IPS DF 6.9 (cell line): ENCODE measurements around the gene COL25A1.

ENCODE experiments used
- DNase-seq: peaks from one replicate; pipeline ENCODE4 v3.0.0-alpha.2; 2013; ENCODE audit warnings: low read depth, low spot score
- H3K27ac ChIP-seq: one replicate; pipeline ENCODE4 v1.5.1; 2013; ENCODE audit warnings: low read length, control low read depth
- H3K27me3 ChIP-seq: 2 replicates; pipeline ENCODE4 v1.6.1; 2013; ENCODE audit warnings: mild to moderate bottlenecking, low read length; ENCODE audit not compliant: control insufficient read depth, insufficient read depth
- H3K36me3 ChIP-seq: 2 replicates; pipeline ENCODE4 v1.6.1; 2013; ENCODE audit warnings: low read length; ENCODE audit not compliant: control insufficient read depth, insufficient read depth
- H3K4me1 ChIP-seq: 2 replicates; pipeline ENCODE4 v1.6.1; 2013; ENCODE audit warnings: low read length; ENCODE audit not compliant: control insufficient read depth, insufficient read depth
- H3K4me3 ChIP-seq: 2 replicates; pipeline ENCODE4 v1.5.1; 2013; ENCODE audit warnings: mild to moderate bottlenecking, low read length
- H3K9me3 ChIP-seq: 2 replicates; pipeline ENCODE4 v1.6.1; 2013; ENCODE audit warnings: low read length, inconsistent platforms; ENCODE audit not compliant: control insufficient read depth, insufficient read depth
- WGBS: extraction: QIAGEN DNeasy Blood & Tissue Kit; methylation state at CpG from one replicate; pipeline ENCODE4 v1.1.7; 2013; ENCODE audit warnings: mixed read lengths, missing lambda C conversion rate; ENCODE audit not compliant: insufficient read length, insufficient coverage; 5-methylcytosine and 5-hydroxymethylcytosine counted together

The COL25A1 gene

DNA sequence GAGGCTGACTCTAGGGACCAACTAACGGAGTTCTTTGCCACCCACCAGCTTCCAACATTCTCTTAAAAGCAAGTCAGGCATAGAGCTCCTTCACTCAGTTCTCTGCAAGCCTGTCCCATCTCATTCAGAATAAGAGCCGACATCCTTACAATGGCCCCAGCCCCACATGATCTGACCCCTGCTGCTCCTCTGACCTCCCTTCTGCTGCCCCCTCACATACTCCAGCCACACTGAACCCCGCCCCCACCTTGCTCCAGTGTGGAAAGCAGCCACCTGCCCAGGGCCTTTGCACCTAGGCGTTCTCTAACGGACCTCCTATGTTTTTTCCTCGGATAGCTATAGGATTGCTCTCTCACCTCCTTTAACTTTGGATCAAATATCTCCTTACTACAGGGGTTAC lies 396.5 kb downstream of the COL25A1 start:
- DNase-seq, result no peak
- H3K9me3 ChIP-seq, result no peaks in the 10 kb centered on the region
- no peak overlapping the region for H3K27ac ChIP-seq
- H3K4me1 ChIP-seq, result peaks cover 2% of the 10 kb centered on the region
- no CpG with 5 or more reads among the region's 6 CpGs for WGBS
- H3K36me3 ChIP-seq, result no peaks in the 10 kb centered on the region
- H3K27me3 ChIP-seq, result no peaks in the 10 kb centered on the region
- no peak overlapping the region for H3K4me3 ChIP-seq

DNA sequence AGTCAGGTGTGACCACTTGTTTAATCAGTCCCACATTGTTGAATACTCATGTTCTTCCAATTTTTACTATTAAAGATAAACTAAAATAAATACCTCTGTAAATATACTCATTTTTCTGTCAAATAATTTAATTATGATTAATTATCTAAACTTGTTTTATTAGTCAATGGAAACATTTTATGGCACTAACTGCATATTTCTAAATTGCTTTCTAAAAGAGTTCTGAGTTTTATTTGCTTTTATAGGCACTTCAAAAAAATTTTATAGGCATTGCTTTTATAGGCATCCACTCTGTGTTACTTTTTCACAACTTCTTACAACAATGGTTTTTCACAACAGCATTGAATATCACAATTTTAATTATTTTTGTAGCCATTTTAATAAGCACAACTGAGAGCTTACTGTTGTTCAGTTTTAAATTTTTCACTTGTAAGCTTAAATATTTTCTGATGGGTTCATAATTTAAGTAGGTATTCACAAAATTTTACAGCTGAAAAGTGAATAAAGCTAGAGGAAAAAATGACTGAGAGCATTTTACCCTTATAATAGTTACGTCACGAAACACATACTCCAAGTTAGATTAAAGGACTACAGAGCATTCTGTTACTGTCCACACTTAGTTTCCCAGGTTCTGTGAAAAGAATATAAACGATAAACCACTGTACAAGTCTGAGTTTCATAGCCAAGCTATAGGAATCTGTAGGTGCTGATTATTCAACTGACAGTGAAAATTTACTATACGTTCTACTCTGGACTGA lies 398.8 kb downstream of the COL25A1 start:
- DNase-seq, result no peak
- Histone ChIP-seq H3K4me3 (no peak overlapping the region), H3K27me3 (no peaks in the 10 kb centered on the region), H3K27ac (no peak overlapping the region), H3K36me3 (no peaks in the 10 kb centered on the region), H3K4me1 (peaks cover 4% of the 10 kb centered on the region), H3K9me3 (no peaks in the 10 kb centered on the region)
- whole genome bisulfite sequencing, result no CpG with 5 or more reads among the region's 4 CpGs

DNA sequence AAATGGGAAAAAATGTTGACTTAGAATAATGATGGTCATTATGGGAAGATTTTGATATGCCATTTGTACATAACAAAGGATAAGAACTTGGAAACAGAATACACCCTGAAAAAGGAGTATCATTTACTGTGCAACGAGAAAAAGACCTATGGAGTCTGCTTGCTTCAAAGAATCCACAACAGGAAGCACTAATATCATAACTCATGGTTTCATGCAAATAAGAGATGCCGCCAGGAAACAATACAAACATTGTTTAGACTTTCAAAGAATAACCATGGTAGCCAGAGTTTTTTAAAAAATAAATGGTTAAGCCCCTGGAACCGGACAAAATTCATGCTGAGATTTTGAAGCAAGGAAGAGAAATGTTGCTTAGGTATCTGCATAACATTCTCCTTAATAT lies 399.7 kb downstream of the COL25A1 start:
- Histone ChIP-seq H3K27me3 (no peaks in the 10 kb centered on the region), H3K9me3 (no peaks in the 10 kb centered on the region), H3K4me1 (peaks cover 4% of the 10 kb centered on the region), H3K4me3 (no peak overlapping the region), H3K36me3 (no peaks in the 10 kb centered on the region), H3K27ac (no peak overlapping the region)
- WGBS, result no CpG with 5 or more reads among the region's 3 CpGs
- no peak for DNase-seq

DNA sequence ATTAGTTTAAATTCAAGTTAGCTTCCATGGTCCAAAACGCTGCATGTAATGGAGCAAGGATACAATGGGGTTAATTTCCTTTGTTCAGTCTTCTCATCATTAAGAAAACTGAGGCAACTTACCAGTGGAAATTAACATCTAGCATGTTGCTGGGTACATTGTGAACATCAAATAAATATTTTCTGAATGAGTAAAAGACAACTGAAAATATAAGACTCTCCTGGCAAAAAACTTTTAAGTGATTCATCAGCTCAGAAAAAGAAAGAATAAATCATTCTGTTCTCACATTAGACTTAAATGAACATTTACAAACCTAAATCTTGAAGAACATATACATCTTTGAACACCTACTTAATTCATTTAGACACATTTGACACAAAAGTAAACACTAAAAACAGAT lies 401.2 kb downstream of the COL25A1 start:
- WGBS, result no CpG with 5 or more reads among the region's 1 CpG
- Histone ChIP-seq H3K4me1 (peaks cover 4% of the 10 kb centered on the region), H3K4me3 (no peak overlapping the region), H3K36me3 (no peaks in the 10 kb centered on the region), H3K9me3 (no peaks in the 10 kb centered on the region), H3K27ac (no peak overlapping the region), H3K27me3 (no peaks in the 10 kb centered on the region)
- DNase-seq, result no peak

- peaks cover 2% of the 10 kb centered on the region for H3K4me1 ChIP-seq
- H3K4me3 ChIP-seq, result no peak overlapping the region
- H3K9me3 ChIP-seq, result no peaks in the 10 kb centered on the region
- no peaks in the 10 kb centered on the region for H3K27me3 ChIP-seq
- DNase-seq, result no peak
- H3K36me3 ChIP-seq, result no peaks in the 10 kb centered on the region
- H3K27ac ChIP-seq, result no peak overlapping the region
- WGBS, result no CpG with 5 or more reads among the region's 3 CpGs
These were observed 402.4 kb downstream of the COL25A1 start for GRCh38 chr4:108900018-108900580.

- no CpG with 5 or more reads among the region's 3 CpGs for WGBS
- Histone ChIP-seq H3K27me3 (no peaks in the 10 kb centered on the region), H3K27ac (no peak overlapping the region), H3K9me3 (no peaks in the 10 kb centered on the region), H3K4me3 (no peak overlapping the region), H3K4me1 (peaks cover 2% of the 10 kb centered on the region; the same call in 1 of the 2 replicates), H3K36me3 (no peaks in the 10 kb centered on the region)
- DNase-seq, result no peak
These were observed 409.0 kb downstream of the COL25A1 start for GRCh38 chr4:108893468-108893867.

DNA sequence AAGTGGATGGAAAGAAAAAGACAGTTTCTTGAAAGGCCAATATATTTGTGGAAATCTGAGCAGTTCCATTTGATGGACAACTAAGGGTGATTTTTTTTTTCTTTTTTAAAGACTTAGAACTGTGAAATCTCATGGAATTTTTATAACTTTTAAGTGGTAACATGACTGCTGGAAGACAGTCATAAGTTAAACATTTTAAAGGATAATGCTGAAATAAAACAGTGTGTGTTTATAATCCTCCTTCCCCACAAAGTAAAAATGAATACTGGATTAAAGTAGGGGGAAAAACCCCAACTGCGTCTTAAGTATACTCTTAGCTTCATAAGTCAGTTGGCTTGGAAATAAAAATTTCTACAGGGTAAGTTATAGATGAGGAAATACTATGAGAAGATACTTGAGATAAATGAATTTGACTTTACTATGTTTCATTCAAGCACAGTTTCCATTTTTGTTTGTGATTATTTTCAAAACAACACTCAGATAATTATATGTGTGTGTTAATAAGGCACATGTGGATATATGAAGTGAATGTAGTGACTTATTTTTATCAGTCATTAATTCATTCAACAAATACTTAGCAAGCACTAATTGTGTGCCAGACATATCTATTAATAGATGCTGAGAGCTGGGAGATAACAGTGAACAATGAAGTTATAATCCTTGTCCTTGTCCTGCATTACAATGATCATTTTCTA lies 410.4 kb downstream of the COL25A1 start:
- peaks cover 2% of the 10 kb centered on the region; the same call in 1 of the 2 replicates for H3K4me1 ChIP-seq
- DNase-seq, result no peak
- no peaks in the 10 kb centered on the region for H3K36me3 ChIP-seq
- H3K4me3 ChIP-seq, result no peak overlapping the region
- H3K27ac ChIP-seq, result no peak overlapping the region
- no peaks in the 10 kb centered on the region for H3K9me3 ChIP-seq
- WGBS, result no CpG with 5 or more reads among the region's 1 CpG
- no peaks in the 10 kb centered on the region for H3K27me3 ChIP-seq

GRCh38 chr4:108890484-108890881 lies 412.0 kb downstream of the COL25A1 start:
- Histone ChIP-seq H3K4me1 (peaks cover 2% of the 10 kb centered on the region; the same call in 1 of the 2 replicates), H3K36me3 (no peaks in the 10 kb centered on the region), H3K27me3 (no peaks in the 10 kb centered on the region), H3K4me3 (no peak overlapping the region), H3K27ac (no peak overlapping the region), H3K9me3 (no peaks in the 10 kb centered on the region)
- no CpG with 5 or more reads among the region's 2 CpGs for WGBS
- DNase-seq, result no peak

DNA sequence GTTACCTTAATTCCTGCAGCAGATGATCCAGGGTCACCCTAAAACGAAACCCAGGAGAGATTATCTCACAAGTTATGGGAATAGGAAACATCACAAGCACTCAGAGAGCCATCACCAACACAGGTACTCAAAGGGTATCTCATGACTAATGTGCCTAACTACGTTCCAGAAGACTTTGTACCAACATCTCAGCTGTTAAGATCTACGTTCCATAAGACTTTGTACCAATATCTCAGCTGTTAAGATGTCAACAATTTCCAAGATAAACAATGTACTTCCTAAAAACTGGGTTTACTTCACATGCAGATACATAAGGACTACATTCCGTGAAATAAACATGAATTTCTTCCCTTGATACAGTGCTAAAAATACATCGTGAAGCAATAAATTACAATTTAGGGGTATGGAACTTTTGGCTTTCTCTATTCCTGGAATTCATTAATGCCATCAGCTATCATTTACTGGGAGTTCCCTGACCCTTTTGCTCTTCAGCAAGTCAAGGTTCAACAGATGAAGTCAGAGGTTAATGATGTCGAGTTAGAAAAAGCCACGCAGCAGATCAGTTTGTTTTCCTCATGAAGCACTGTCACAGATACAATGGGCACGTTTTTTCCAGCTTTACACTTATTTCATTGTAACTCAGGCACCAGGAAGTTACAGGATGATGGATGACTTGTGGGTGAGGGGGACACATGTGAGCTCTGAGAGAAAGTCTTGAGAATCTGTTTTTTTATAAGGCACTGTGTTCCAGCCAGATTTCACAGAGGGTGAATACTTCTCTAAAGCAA lies 412.6 kb downstream of the COL25A1 start:
- Histone ChIP-seq H3K9me3 (no peaks in the 10 kb centered on the region), H3K4me1 (peaks cover 2% of the 10 kb centered on the region; the same call in 1 of the 2 replicates), H3K27me3 (no peaks in the 10 kb centered on the region), H3K36me3 (no peaks in the 10 kb centered on the region), H3K4me3 (no peak overlapping the region), H3K27ac (no peak overlapping the region)
- no peak for DNase-seq
- no CpG with 5 or more reads among the region's 8 CpGs for WGBS

GRCh38 chr4:108888769-108889168 lies 413.7 kb downstream of the COL25A1 start:
- Histone ChIP-seq H3K4me3 (no peak overlapping the region), H3K9me3 (no peaks in the 10 kb centered on the region), H3K27ac (no peak overlapping the region), H3K4me1 (peaks cover 2% of the 10 kb centered on the region; the same call in 1 of the 2 replicates), H3K36me3 (no peaks in the 10 kb centered on the region), H3K27me3 (no peaks in the 10 kb centered on the region)
- DNase-seq, result no peak
- WGBS, result no CpG with 5 or more reads among the region's 1 CpG
